ENCODE results near the gene TRPM6. TPM values are rescaled to one million over a fixed set of nuclear protein-coding genes. Genes with fewer than 3 reads are reported as not detected.

Gene TRPM6
- total RNA-seq (2022; extraction: Qiagen RNA extraction): 1.7 to 2.0 TPM (median 1.9 TPM) in 5 replicates

GRCh38 chr9:74887041-74887980, at the start of gene TRPM6:
Gene TRPM6 (minus strand): TSS chr9:74887921. CDS start chr9:74887856, 65 bp downstream.

Other genes starting within 250 kb of the TRPM6 start
- 6.8 to 11.6 TPM (median 11.2 TPM) in 5 replicates for gene C9orf40, start 65.0 kb upstream of the TRPM6 start, total RNA-seq (2022; extraction: Qiagen RNA extraction)
- 11.9 to 14.7 TPM (median 12.8 TPM) in 5 replicates for gene CARNMT1, start 140.4 kb upstream of the TRPM6 start, total RNA-seq (2022; extraction: Qiagen RNA extraction)
- gene NMRK1, start 200.2 kb upstream of the TRPM6 start, total RNA-seq (2022; extraction: Qiagen RNA extraction): 5.3 to 7.5 TPM (median 5.5 TPM) in 5 replicates
- gene OSTF1, start 200.6 kb upstream of the TRPM6 start, total RNA-seq (2022; extraction: Qiagen RNA extraction): 13.6 to 19.3 TPM (median 15.5 TPM) in 5 replicates